GM21786 (cell line): ENCODE data around the gene IRAK2.
A peak's percentile ranks its signal among the peaks of the same experiment; 100 is the strongest.

Experiments used
- ATAC-seq: cut with Tn5 transposase; IDR thresholded peaks from one replicate; pipeline ENCODE4 v1.9.1; 2021; ENCODE audit not compliant: unreplicated experiment

The IRAK2 gene

DNA sequence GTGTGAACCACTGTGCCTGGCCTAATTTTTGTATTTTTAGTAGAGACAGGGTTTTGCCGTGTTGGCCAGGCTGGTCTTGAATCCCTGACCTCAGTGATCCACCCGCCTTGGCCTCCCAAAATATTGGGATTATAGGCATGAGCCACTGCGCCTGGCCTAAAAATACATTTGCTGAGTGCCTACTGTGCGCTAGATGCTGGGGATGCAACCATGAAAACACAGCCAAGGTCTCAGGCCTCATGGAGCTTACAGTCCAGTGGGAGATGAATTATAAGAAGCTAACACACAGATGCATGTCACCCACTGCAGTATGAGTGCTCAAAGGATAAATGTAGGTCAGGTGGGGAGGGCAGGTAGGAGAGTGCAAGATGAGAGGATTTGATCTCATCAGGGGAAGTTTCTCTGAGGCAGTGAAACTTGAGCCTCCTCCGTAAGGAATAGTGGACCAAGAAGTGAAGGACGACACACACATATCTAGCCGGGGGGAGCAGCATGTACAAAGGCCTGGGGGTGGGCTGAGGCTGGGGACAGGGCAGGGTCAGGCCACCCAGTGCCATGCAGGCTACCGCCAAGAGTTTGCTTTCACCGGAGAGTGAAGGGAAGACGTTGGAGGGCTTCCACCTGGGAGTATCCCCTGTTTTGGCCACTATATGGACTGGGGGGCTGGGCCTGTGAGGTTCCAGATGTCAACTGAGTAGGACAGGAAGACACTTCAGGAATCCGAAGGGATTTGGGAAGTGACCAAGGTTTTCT lies 24.3 kb downstream of the IRAK2 start:
- ATAC-seq, result no peak

DNA sequence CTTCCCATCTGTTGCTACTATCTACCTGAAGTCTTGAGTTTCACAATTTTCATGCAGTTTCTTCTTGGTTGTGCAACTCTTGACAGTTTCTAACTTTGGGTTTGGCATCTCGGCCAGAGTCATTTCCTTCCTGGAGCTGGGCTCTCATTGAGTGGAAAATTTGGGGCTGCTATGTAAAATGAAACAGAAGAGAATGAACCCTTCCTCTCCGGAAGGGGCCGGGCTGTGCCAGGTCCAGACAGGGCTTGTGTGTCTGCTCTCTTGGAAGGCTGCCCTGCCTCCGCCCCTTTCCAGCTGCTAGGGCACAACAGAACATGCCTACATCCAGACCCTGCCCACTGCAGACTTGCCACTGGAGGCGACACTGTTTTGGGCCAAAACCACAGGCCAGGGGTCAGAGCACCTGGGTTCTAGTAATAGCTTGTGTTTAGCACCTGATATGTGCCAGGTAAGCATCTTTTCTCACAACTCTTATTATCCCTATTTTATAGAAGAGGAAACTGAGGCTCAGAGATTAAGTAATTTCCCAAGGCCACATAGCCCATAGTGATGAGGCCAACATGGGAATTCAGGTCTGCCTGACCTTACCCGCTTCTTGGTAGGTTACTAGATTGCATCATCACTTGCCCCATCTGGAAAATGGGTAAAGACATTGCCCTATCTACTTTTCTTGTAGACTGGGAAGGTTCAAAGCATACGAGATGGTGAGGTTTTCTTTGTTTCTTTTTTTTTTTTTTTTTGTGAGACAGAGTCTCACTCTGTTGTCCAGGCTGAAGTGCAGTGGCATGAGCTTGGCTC lies 25.0 kb downstream of the IRAK2 start:
- ATAC-seq, result peak; percentile 29

DNA sequence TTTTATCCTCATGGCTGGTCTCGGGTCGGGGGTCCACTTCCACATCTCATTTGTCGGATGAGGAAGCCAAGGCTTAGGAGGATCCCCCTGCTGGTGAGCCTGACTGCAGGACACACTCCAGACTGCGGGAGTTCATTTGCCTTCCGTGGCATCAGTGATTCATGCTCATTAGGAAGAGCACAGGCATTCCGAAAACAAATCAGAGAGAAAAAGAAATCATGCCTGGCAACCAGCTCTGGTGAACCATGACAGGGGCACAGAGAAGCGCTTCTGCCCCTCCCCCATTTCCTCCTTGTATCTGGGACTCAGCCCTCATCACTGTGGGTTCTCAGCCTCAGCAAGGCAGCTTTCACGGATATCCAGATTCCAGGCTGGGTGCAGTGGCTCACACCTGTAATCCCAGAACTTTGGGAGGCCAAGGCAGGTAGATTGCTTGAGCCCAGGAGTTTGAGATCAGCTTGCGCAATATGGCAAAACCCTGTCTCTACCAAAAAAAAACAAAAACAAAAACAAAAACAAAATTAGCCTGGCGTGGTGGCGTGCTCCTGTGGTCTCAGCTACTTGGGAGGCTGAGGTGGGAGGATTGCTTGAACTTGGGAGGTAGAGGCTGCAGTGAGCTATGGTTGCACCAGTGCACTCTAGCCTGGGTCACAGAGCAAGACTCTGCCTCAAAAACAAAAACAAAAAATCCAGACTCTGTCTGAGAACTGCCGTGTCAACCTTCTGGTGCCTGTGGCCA lies 28.4 kb downstream of the IRAK2 start:
- peak; percentile 37 for ATAC-seq

DNA sequence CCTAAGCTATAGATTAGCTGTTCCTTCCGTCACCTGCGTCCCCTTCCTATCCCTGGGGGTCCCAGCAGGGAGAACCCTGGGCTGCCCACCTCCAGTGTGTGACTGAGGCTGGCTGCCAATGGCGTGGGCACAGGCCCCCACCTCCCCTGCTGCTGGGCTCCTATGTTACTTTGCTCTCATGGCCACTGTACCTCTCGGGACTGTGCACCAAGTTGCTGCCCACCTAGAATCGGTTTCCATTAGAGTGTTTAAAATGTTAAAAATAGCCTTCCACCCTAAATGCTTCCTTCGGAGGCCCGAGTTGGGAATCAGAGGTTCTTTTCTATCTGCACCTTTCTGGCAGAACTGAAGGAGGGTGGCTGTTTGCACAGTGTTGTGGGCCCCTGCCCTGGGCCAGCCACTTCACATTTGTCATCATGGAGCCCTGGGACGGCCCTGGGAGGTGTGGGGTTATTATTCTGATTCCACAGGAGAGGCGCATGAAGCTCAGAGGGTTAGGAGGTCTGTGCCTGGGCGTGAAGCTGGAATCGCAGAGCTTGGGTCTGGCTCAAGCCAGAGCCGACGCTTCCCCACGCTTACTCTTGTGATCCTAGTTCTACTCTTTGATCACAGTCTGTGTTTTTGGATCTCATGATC lies 29.1 kb downstream of the IRAK2 start:
- ATAC-seq, result no peak

DNA sequence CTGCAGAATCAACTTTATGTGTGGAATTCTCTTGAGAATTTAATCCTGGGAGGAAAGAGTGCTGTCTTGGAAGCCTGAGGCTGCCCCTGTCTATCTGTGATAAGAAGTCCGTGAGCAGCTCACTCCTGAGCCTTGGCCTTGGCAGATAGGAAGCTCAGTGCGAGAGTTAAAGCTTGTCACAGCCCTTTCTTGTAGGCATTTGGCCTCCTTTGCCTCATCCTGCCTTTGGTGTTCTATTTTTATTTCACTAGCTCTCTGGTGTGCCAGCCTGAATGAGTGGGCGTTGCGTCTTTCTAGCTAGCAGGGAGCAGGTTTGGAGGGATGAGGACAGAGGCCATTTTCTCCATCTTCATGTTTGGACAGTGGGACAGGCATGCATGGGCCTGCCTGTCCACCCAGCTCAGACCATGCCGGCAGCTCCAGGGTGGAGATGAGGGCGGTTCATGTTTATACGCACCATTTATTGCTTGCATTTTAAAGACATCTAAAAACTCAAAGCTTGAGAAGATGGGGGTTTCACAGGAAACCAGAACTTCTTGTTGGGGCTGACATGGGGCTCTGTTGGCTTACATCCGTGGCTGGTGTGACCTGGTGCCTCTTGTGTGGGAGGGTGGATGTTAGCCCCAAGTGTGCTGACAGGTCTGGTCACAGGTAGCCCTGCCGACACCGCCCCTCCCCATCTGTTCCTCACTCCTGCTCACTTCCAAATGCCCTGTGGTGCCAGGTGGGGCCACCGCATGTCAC lies 29.8 kb downstream of the IRAK2 start:
- ATAC-seq, result no peak

DNA sequence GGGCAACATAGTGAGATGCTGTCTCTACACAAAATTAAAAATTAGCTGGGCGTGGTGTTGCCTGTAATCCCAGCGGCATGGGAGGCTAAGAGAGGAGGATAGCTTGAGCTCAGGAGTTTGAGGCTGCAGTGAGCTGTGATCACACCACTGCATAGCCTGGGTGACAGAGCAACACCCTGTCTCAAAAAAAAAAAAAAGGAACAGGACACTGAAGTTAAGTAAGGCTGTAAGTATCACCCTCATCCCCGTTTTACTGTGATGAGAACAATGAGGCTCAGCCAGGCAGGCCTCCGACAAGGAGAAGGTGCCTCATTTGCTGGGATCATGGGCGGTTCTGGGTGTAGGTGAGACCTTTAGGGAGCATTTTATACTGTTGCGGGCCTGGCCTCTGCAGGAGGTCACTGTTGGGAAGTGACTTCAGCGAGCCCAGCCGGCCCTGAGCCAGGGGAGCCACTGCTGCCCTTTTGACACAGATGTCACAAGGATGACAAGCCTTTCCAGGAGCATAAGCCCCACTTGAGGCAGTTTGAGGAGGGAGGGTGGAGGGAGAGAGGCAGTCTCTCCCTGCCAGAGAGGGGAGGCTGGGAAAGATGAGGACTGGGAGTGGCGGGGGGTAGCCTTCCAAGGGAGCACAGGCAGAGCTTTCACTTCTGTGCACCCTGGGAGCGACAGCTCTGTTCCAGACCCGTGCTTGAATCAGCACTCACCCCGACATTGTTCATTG lies 30.8 kb downstream of the IRAK2 start:
- no peak for ATAC-seq

DNA sequence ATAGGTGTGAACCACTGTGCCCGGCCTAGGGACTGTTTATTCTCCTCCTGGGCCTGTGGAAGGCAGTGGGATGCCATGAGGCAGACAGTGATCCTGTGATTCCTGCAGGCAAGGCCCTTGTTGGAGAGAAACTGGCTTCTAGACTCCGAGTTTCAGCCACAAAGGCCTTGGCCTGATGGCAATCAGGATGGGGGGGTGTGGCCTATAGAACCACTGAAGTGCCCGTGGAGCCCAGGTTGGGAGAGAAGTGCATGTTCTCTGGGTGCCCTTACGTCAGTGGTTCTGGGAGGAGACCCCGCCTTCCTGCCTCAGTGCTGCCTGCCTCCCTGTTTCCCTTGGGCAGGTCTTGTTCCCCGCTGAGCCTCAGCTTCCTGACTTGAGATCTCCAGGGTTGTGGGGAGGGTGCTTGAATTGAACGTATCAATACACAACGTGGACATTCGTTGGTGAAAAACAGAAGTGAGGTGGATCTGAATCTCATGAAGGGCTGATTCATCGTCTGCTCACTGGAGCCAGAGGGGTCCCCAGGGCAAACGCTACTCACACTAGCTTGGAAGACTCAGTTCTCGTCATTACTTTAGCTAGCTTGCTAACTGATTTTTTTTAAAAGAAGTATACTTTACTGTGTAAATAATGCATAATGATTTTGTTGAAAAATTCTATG lies 31.8 kb downstream of the IRAK2 start:
- ATAC-seq, result no peak

DNA sequence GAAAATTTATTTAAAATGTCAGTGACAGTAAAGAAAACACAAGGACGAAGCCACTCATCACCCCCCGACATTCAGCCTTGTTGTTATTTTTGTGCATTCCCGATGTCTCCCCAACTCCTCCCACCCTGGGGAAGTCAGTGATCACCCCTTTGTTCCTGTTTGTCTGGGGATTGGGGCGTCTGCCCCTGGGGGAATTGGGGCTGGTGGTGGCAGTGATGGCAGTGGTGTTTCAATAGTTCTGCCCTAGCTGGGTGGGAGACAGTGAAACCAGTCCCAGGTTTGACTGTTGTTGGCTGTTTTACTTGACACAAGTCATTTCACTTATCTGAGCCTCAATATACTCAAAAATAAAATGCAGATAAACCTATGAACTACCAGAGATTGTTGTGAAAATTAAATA lies 33.5 kb downstream of the IRAK2 start:
- no peak for ATAC-seq

DNA sequence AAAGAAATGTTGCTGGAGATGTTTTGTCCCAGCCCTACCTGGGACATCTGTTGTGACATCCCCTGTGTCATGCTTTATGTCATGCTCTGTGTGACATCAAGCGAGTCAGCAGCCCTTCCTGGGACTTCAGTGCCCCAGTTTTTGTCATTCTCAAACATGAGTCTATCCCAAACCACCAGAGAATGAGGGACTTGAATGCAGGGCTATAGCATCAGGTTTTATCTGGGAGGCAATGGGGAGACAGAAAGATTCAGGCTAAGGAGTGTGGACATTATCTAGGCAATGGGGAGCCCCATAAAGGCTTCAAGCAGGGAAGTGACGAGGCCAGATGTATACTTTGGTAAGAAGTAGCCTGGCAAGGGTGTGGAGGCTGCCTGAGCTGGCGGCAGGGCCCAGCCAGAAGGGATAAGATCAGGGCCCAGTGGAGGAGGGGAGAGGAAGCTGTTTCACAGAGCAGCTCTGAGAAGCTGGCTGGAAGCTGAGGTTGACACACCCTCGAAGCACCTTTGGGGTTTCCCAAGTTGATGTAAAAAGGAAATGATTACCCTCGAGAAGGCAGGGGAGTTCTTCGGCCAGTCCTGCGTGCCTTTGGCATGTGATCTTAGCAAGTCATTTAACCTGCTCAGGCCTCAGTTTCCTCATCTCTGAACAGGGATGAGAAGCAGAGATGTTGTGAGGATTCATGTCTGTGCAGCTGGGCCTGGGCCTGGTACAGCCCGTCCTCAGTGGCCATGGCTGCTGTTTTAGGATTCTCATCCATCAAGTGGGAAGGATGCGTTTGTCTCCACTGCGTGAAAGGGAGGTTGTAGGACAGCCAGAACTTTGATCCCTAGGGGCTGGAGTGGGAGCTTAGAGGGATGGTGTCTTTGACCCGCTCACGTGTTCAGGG lies 34.3 kb downstream of the IRAK2 start:
- ATAC-seq, result peak; percentile 77

DNA sequence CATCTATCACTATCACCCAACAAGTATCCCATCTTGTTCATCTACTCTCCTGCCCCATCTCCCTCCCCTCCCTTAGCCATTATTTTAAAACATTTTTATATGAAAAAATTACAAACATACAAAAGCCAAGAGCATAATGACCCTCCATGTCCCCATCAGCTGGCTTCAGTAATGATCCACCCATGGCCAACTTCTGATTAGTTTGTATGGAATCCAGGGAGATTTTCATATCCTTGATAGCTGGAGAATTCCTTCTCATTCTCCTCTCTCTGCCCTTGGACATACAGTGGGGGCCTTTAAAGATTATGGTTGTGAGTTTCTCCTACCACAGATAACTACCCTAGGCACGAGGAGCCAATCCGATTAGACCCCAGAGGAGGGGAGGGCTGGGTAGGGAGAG lies 40.2 kb downstream of the IRAK2 start:
- ATAC-seq, result no peak

DNA sequence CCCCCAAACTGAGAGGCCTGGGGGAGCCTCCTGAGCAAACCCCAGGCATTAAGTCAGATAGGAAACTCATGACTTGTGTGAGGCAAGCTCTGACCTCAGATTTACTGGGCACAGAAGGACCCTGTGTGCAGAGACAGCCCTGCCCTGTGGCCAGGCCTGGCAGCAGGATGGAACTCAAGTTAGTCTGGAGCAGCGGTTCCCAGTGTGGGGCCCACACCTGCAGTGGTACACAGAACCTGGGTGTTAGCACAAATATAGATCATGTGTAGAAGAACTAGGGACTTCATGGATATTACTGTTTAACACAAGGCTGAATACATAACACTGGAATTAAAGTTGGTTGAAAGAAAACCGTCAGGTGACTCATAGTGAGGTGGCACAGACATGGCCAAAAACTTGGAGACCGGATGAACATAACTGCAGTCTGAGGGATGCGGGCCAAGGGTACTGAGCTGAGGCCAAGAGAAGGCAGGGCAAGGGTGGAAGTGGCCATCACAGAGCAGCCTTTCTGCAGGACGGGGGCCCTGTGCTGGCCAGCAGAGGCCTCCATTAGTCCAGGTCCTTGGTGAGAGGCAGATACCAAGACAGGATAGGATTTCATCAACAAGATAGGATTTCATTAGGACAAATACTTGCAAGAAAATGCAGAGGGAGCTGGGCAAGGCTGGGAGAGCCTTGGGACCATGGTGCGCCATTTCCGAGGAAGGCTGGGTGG lies 40.9 kb downstream of the IRAK2 start:
- no peak for ATAC-seq

DNA sequence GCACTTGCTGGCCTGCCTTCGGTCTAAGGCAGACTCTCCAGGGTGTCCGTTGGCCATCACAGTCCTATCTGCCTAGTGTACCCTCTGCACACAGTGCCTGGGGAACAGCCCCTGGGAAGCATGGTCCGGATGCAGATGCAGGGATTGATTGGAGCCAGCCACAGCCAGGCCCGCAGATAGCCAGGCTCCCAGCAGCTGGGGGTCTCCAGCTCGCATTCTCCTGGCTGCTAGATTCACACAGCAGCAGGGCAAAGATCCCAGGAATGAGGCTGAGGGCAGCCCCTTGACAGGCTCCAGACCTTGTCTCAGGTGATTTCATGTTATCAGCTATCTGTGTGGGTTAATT lies 41.4 kb downstream of the IRAK2 start:
- ATAC-seq, result no peak

DNA sequence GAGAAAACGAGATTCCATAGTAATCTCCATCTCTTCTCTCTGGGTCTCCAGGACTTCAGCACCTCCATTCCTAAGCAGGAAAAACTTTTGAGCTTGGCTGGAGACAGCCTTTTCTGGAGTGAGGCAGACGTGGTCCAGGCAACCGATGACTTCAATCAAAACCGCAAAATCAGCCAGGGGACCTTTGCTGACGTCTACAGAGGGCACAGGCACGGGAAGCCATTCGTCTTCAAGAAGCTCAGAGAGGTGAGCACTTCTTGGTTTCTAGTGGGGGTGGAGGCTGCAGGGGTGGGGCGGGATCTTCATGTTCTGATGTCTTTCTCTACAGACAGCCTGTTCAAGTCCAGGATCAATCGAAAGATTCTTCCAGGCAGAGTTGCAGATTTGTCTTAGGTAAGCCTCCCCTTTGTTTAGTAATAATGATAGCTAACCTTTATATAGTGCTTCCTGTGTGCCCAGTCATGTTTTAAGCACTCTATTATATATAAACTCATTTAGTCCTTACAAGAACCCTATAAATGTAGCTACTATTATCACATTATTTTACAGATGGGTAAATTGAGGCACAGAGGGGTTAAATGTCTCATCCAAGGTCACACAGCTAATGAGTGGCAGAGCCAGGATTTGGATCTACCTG lies 48.6 kb downstream of the IRAK2 start:
- ATAC-seq, result peak; percentile 71

DNA sequence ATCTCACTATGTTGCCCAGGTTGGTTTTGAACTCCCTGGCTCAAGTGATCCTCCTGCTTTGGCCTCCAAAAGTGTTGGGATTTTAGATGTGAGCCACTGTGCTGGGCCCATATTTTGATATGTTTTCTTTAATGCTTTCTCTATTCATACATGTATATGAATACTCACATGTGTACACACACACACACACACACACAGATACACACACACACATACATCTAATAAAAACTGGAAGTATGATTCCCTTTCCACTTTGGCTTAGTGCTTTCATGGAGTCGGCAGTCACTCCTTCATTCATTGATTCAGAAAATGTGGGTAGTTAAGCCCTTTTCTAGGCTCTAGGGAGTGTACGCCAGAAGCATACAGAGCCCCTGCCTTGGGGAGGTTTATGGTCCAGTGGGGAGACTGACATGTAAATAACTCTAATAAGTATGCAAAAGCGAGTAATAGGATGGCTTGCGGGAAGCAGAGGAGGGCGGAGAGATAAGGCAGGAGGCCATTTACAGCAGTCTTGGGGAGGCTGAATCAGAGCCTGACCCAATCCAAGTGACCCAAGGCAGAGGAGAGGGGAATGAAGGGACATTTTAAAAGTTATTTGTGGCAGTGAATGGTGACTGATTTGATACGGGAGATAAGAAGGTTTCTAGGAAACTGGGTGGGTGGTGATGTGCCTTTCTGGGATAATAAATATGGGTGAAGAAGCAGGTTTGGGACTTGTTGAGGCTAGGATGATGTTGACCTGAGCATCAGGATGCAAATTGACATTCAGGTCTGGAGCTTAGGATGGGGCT lies 51.1 kb downstream of the IRAK2 start:
- ATAC-seq, result no peak

DNA sequence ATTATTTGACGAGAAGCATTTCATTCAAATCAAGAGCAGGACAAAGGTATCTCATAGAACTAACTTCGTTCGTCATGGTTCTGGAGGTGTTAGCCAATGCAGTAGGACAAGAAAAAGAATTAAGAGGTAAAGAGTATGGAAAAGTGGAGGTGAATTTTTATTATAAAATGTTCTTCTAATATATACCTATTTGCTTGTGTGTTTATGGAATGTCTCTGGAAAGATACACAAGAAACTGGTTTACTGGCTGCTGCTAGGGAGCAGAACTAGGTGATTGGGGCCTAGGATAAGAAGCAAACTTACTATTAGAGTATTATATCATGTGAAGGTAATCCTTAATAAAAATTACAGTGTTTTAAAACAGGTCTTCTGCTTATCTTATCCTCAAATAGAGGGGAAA lies 52.6 kb downstream of the IRAK2 start:
- ATAC-seq, result no peak

DNA sequence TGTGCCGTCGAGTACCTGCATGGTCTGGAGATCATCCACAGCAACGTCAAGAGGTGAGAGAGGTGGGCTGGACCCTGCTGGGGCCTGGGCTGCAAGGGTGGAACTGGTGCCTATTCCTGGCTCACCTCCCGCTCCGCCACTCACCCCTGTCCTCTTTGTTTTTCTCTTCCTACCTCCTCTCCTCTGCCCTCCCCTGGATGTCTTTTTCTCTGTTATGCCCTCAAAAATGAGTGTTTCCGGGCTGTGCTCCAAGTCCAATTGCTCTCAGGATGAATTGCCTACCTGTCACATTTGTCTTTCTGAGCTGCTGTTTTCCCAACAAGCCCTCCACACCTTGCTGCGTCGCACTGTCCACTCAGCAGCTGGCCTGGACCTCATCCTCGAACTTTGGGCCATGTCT lies 55.0 kb downstream of the IRAK2 start:
- no peak for ATAC-seq
